NCI-H187 treated with DMSO at 0.1 percent for 48 hours (cell line): ENCODE measurements around the gene ANKS4B.

Source experiments
- DNase-seq: peaks from one replicate; lab custom pipeline; 2025; lab: John Stamatoyannopoulos, UW

Gene ANKS4B

DNA sequence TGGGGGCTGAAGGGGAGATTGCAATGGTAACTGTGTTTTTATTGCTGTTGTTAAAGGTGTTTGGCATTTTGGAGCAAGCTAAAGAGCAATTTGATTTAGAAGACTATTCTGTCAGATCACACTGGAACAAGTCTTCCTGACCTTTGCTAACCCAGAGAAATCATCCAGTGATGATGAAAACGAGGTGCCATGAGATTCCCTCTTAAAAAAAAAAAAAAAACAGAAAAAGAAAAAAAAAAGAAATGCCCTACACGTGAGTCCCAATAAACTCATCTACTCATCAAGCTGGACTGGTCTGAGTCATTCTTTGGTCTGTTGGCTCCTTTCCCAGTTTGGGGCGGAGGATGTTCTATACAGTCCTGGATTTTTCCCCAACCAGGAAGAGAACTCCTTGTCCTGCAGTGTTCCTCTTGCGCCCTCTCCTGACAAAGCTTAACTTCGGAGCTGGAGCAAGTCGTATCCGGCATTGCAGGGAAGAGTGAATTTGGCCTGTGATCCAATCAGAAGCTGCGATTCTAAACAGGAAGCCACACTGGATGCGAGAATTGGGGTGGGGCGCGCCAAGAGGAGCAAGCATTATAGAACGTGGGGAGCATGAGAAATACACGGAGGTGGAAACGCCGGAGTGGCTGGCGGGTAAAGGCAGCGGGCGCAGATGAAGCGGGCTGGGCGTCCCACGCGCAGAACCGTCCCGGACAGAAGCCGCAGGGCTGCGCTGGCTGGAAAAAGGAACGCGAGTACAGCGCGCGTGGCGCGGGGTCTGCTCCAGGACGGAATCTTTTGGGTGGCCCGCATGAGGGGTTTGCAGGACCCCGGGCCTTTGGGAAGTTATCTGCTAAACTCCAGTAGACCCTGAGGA, 67.0 kb downstream of the ANKS4B start:
- DNase-seq, result peak; percentile 48

DNA sequence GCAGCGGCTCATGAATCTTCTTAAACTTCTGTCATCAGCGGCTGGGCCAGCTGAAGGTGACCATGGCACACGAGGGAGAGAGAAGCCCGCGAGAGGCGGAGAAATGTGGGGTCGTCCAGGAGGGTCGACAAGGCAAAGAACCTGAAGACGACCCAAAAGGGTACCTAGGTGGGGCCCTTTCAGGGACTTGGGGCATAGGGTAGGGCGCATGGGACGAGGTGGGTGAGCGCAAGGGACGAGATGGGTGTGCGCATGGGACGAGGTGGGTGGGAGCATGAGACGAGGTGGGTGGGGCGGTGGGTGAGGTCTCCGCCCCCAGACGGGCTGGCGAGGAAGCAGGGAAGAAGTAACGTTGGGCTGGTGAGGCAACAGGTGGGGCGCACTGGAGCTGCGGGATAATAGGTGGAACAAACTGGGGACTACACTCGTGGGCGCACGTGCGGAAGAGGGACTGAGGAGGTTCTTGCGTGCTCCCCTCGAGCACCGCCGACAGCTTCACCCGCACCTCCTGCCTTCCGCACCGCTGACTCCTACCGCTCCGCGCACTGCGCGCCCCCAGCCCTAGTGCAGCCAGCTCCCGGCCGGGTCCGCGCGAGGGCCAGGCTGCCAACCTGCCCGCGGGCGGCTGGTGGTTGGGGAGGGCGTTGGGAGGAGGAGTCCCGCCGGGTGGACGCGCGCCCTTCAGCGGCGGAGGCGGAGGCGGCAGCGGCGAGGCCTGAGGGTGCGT, 67.8 kb downstream of the ANKS4B start:
- DNase-seq, result no peak

GRCh38 chr16:21301895-21302291, 68.4 kb downstream of the ANKS4B start:
- DNase-seq, result no peak

DNA sequence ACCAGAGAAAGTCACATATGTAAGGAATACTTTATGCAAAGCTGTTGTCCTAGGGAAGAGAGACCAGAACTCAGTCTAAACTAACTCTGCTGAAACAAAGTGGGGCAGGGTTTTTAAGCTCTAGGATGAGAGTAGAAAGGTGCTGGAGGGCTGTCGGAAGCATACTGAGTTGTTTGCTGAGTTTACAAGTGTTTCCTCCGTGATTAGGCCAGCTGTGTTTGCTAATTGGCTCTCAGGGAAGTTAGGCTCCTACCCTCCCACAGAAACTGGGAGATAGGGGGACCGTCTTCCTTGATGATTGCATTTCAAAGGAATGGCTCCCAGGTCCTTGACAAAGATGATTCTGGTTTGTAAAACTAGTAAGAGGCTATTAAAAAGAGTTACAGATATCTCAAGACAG, 69.0 kb downstream of the ANKS4B start:
- DNase-seq, result no peak

DNA sequence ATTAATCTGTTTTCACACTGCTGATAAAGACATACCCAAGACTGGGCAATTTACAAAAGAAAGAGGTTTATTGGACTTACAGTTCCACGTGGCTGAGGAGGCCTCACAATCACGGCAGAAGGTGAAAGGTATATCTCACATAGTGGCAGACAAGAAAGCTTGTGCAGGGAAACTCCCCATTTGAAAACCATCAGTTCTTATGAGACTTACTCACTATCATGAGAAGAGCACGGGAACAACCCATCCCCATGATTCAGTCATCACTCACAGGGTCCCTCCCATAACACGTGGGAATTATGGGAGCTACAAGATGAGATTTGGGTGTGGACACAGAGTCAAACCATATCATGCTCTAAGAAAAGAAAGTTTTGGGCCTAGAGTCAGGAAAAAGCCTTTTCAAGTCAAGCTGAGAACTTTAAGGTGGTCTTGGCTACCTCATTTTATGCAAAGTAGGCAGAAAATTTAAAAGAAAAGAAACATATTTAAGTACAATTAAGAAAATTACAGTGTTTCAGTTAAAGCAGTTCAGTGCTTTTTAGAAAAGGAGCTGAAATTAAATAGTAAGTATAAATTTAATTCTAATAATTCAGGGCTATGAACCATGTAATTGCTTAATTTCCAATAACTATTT, 69.5 kb downstream of the ANKS4B start:
- no peak for DNase-seq
